IMR-90 (cell line): ENCODE data around the gene JAKMIP2. TPM values are rescaled to one million over a fixed set of nuclear protein-coding genes. Genes with fewer than 3 reads are reported as not detected.

Source experiments
- ATAC-seq: fragments of 200-7000 bp; cut with Tn5 transposase; 2 replicates; pipeline ENCODE4 v1.9.1; 2020; ENCODE audit warnings: low read depth, mild to moderate bottlenecking, moderate library complexity
- BruUV-seq: library from RNA; stranded (reverse); fragments of 400-500 nt; replicated peaks from 2 replicates; lab custom pipeline; 2021; lab: Mats Ljungman, UMichigan
- CTCF ChIA-PET: fragments of 300-600 bp; formaldehyde crosslinking; extraction: SDS; loops from one replicate; lab custom pipeline; 2021; ENCODE audit warnings: antibody characterized with exemption; lab: Yijun Ruan, JAX
- POLR2A ChIA-PET: fragments of 300-600 bp; sonication (Branson Sonifier 250); formaldehyde crosslinking; loops from one replicate; lab custom pipeline; 2022; ENCODE audit warnings: antibody characterized with exemption; ENCODE audit not compliant: unreplicated experiment; lab: Charles Lee
- DNase-seq: peaks from one replicate; pipeline ENCODE4 v3.0.0; 2013
- H2AFZ ChIP-seq: replicated peaks from 2 replicates; pipeline ENCODE3; 2013; ENCODE audit warnings: low read length, mild to moderate bottlenecking; ENCODE audit not compliant: poor library complexity
- H2AK5ac ChIP-seq: 2 replicates; pipeline ENCODE4 v1.6.1; 2013; ENCODE audit warnings: low read depth, low read length, inconsistent platforms
- H2AK9ac ChIP-seq: replicated peaks from 2 replicates; pipeline ENCODE3; 2013; ENCODE audit warnings: mild to moderate bottlenecking, low read depth, low read length, moderate library complexity; ENCODE audit not compliant: poor library complexity
- H2BK120ac ChIP-seq: 2 replicates; pipeline ENCODE4 v1.6.1; 2013; ENCODE audit warnings: low read depth, low read length, inconsistent platforms
- H2BK15ac ChIP-seq: 3 replicates; pipeline ENCODE4 v1.6.1; 2013; ENCODE audit warnings: low read depth, low read length, inconsistent platforms
- H2BK20ac ChIP-seq: 2 replicates; pipeline ENCODE4 v1.6.1; 2013; ENCODE audit warnings: low read depth, mild to moderate bottlenecking, inconsistent platforms, low read length, moderate library complexity
- H2BK5ac ChIP-seq: 2 replicates; pipeline ENCODE4 v1.6.1; 2013; ENCODE audit warnings: mild to moderate bottlenecking, low read depth, low read length, inconsistent platforms; ENCODE audit not compliant: poor library complexity, severe bottlenecking
- H3K14ac ChIP-seq: replicated peaks from 2 replicates; pipeline ENCODE4 v1.6.1; 2013; ENCODE audit warnings: low read depth, low read length, inconsistent platforms
- H3K18ac ChIP-seq: 2 replicates; pipeline ENCODE4 v1.6.1; 2013; ENCODE audit warnings: low read depth, low read length, control low read depth
- H3K23ac ChIP-seq: 2 replicates; pipeline ENCODE4 v1.6.1; 2013; ENCODE audit warnings: low read depth, low read length, inconsistent platforms
- H3K27ac ChIP-seq: 2 replicates; pipeline ENCODE4 v1.5.1; 2013; ENCODE audit warnings: mild to moderate bottlenecking, control low read depth, low read length; ENCODE audit not compliant: insufficient read depth
- H3K27me3 ChIP-seq: 2 replicates; pipeline ENCODE4 v1.6.1; 2013; ENCODE audit warnings: low read length; ENCODE audit not compliant: control insufficient read depth, insufficient read depth
- H3K36me3 ChIP-seq: 2 replicates; pipeline ENCODE4 v1.6.1; 2013; ENCODE audit warnings: low read length, mixed read lengths; ENCODE audit not compliant: control insufficient read depth, insufficient read depth
- H3K4ac ChIP-seq: 2 replicates; pipeline ENCODE4 v1.6.1; 2013; ENCODE audit warnings: low read depth, low read length, inconsistent platforms
- H3K4me1 ChIP-seq: 2 replicates; pipeline ENCODE4 v1.6.1; 2013; ENCODE audit warnings: low read length, mixed read lengths; ENCODE audit not compliant: control insufficient read depth, insufficient read depth
- H3K4me2 ChIP-seq: 2 replicates; pipeline ENCODE4 v1.6.1; 2013; ENCODE audit warnings: low read depth, mild to moderate bottlenecking, control low read depth, low read length, moderate library complexity
- H3K4me3 ChIP-seq: 2 replicates; pipeline ENCODE4 v1.5.1; 2013; ENCODE audit warnings: low read depth, mild to moderate bottlenecking, control low read depth, low read length, moderate library complexity; ENCODE audit not compliant: insufficient read depth
- H3K56ac ChIP-seq: 2 replicates; pipeline ENCODE4 v1.6.1; 2013; ENCODE audit warnings: low read length, inconsistent platforms; ENCODE audit not compliant: insufficient read depth; ENCODE audit errors: extremely low read depth
- H3K79me1 ChIP-seq, 2 experiments: 2 replicates each; pipeline ENCODE4 v1.6.1; 2013; ENCODE audit warnings: low read length in 2 of 2, inconsistent platforms in 1 of 2, low read depth in 1 of 2
- H3K9ac ChIP-seq: 2 replicates; pipeline ENCODE4 v1.6.1; 2013; ENCODE audit warnings: low read depth, low read length, control low read depth
- H3K9me1 ChIP-seq: 2 replicates; pipeline ENCODE4 v1.6.1; 2013; ENCODE audit warnings: low read length, inconsistent platforms; ENCODE audit not compliant: insufficient read depth
- H3K9me3 ChIP-seq: 2 replicates; pipeline ENCODE4 v1.6.1; 2013; ENCODE audit warnings: low read length; ENCODE audit not compliant: control insufficient read depth, insufficient read depth
- H4K20me1 ChIP-seq: 2 replicates; pipeline ENCODE4 v1.6.1; 2013; ENCODE audit warnings: low read length, inconsistent platforms; ENCODE audit not compliant: insufficient read depth
- H4K5ac ChIP-seq: 2 replicates; pipeline ENCODE4 v1.6.1; 2013; ENCODE audit warnings: mild to moderate bottlenecking, low read depth, low read length, control low read depth
- H4K8ac ChIP-seq, 2 experiments: 2 replicates each; pipeline ENCODE4 v1.6.1; 2013; ENCODE audit warnings: low read depth in 2 of 2, low read length in 2 of 2, control low read depth in 1 of 2, inconsistent platforms in 1 of 2
- H4K91ac ChIP-seq: 2 replicates; pipeline ENCODE4 v1.6.1; 2013; ENCODE audit warnings: low read depth, low read length, inconsistent platforms; ENCODE audit not compliant: insufficient read depth
- CEBPB ChIP-seq: IDR thresholded peaks from 2 replicates; pipeline ENCODE4 v1.6.1; 2012; ENCODE audit warnings: low read depth, low read length, improper control_type of control experiment
- CHD1 ChIP-seq: IDR thresholded peaks from 2 replicates; pipeline ENCODE4 v1.6.1; 2012; ENCODE audit warnings: low read depth, low read length, improper control_type of control experiment
- CTCF ChIP-seq: conservative IDR thresholded peaks from 2 replicates; pipeline ENCODE4 v1.5.1; 2012; ENCODE audit warnings: mild to moderate bottlenecking, low read depth, low read length, improper control_type of control experiment
- MAFK ChIP-seq: IDR thresholded peaks from 2 replicates; pipeline ENCODE4 v1.6.1; 2012; ENCODE audit warnings: low read depth, low read length, improper control_type of control experiment
- MAZ ChIP-seq: IDR thresholded peaks from 2 replicates; pipeline ENCODE4 v1.6.1; 2012; ENCODE audit warnings: low read depth, mild to moderate bottlenecking, low read length, improper control_type of control experiment, moderate library complexity, borderline replicate concordance
- POLR2A ChIP-seq: IDR thresholded peaks from 2 replicates; pipeline ENCODE4 v1.6.1; 2012; ENCODE audit warnings: mild to moderate bottlenecking, low read depth, low read length
- RAD21 ChIP-seq: IDR thresholded peaks from 2 replicates; pipeline ENCODE4 v1.6.1; 2012; ENCODE audit warnings: low read length, improper control_type of control experiment
- RCOR1 ChIP-seq: IDR thresholded peaks from 2 replicates; pipeline ENCODE4 v1.6.1; 2012; ENCODE audit warnings: mild to moderate bottlenecking, low read length, improper control_type of control experiment; ENCODE audit not compliant: insufficient replicate concordance
- SMC3 ChIP-seq: fragments of 150-350 bp; IDR thresholded peaks from 2 replicates; pipeline ENCODE4 v1.6.1; 2016; ENCODE audit warnings: low read depth, mild to moderate bottlenecking, antibody characterized with exemption, low read length, moderate library complexity
- USF2 ChIP-seq: fragments of 150-350 bp; IDR thresholded peaks from 2 replicates; pipeline ENCODE4 v1.6.1; 2017; ENCODE audit warnings: mild to moderate bottlenecking, antibody characterized with exemption, low read length, low read depth
- WGBS, 2 experiments: methylation state at CpG; one replicate each; pipeline versions ENCODE4 v1.1.5 to v1.1.7; 2013; ENCODE audit warnings: missing lambda C conversion rate in 2 of 2; ENCODE audit not compliant: insufficient read length in 1 of 2; ENCODE audit errors: extremely low coverage in 2 of 2; 5-methylcytosine and 5-hydroxymethylcytosine counted together
- dilution Hi-C: fragments of 300-500 bp; cut with HindIII; formaldehyde crosslinking; loops from one replicate; pipeline ENCODE4 v1.14.3; 2018; ENCODE audit warnings: low sequenced_read_pairs; ENCODE audit not compliant: unreplicated experiment
- in situ Hi-C: fragments of 300-500 bp; cut with MboI; formaldehyde crosslinking; loops from 3 replicates; pipeline ENCODE4 v1.14.3; 2019; ENCODE audit warnings: low sequenced_read_pairs, inconsistent platforms, mixed read lengths
- intact Hi-C: fragments of 100-400 bp; cut with micrococcal nuclease; formaldehyde crosslinking; loops from 2 replicates; pipeline ENCODE4 v1.10.0; 2022
- polyA plus RNA-seq, 3 experiments: library from polyadenylated mRNA; depleted of rRNA; stranded (reverse); fragments of >200 nt; gene quantifications; 2 replicates each; pipeline ENCODE4 v1.2.3, GENCODE V29; 2012; ENCODE audit warnings: low replicate concordance in 1 of 3
- total RNA-seq: library from RNA; depleted of rRNA; stranded (reverse); fragments of >200 nt; gene quantifications from 2 replicates; pipeline ENCODE4 v1.2.3, GENCODE V29; 2012

JAKMIP2 gene
- total and polyA plus RNA-seq, 2 of the 4 experiments (the other 2 are of a cell fraction): under 0.01 TPM; not detected in 1

GRCh38 chr5:147591120-147591519 lies 191.4 kb downstream of the JAKMIP2 start:
- H2AFZ ChIP-seq: no peak overlapping the region
- no peak overlapping the region for H3K4me3 ChIP-seq
- H2BK15ac ChIP-seq: no peak overlapping the region
- no peak overlapping the region for H3K4ac ChIP-seq
- H3K18ac ChIP-seq: no peak overlapping the region
- no peak overlapping the region for H3K4me2 ChIP-seq
- no peak for DNase-seq
- ChIA-PET POLR2A (no interaction called here), CTCF (interaction anchor here (1.1 kb wide), 1 partner anchor 367 kb away, joined by 3 read pairs; no protein-coding TSS in a partner anchor)
- H3K4me1 ChIP-seq: no peaks in the 10 kb centered on the region
- no peak overlapping the region for H3K9ac ChIP-seq
- intact Hi-C loops: no loop called here
- no peak for ATAC-seq
- H2BK5ac ChIP-seq: no peak overlapping the region
- no peak overlapping the region for H3K27ac ChIP-seq
- no peak overlapping the region for H2BK20ac ChIP-seq
- WGBS, 2 experiments: no CpG with 5 or more reads among the region's 1 CpG
- no peak overlapping the region for H3K23ac ChIP-seq
- H4K91ac ChIP-seq: no peak overlapping the region
- H3K9me3 ChIP-seq: no peaks in the 10 kb centered on the region
- H3K9me1 ChIP-seq: no peaks in the 10 kb centered on the region
- dilution Hi-C loops: no loop called here
- H3K56ac ChIP-seq: no peak overlapping the region
- peaks cover 4% of the 10 kb centered on the region for H3K27me3 ChIP-seq
- no peaks in the 10 kb centered on the region for H4K20me1 ChIP-seq
- H4K5ac ChIP-seq: no peak overlapping the region
- TF ChIP-seq USF2 (no peak), MAZ (no peak), MAFK (no peak), RCOR1 (no peak), SMC3 (no peak), CHD1 (no peak), CTCF (no peak), CEBPB (no peak), POLR2A (no peak), RAD21 (no peak)
- BruUV-seq: no TSS peak
- H2AK9ac ChIP-seq: no peak overlapping the region
- H2BK120ac ChIP-seq: no peak overlapping the region
- H3K36me3 ChIP-seq: no peaks in the 10 kb centered on the region
- no peaks in the 10 kb centered on the region for H3K79me1 ChIP-seq
- no peak overlapping the region for H4K8ac ChIP-seq
- no peak overlapping the region for H3K14ac ChIP-seq
- H2AK5ac ChIP-seq: no peak overlapping the region
- in situ Hi-C loops: loop anchor here (25.0 kb wide), 1 partner anchor 1054 kb away; no protein-coding TSS in a partner anchor
